NCI-H2029 treated with DMSO at 0.1 percent for 48 hours (cell line): Measurements from ENCODE around the gene AMOTL2.

Experiments used
- DNase-seq: peaks from one replicate; lab custom pipeline; 2025; lab: John Stamatoyannopoulos, UW

AMOTL2 gene

GRCh38 chr3:134333522-134334181 is 40.6 kb downstream of the AMOTL2 start:
- no peak for DNase-seq

- no peak for DNase-seq
Observed at GRCh38 chr3:134332344-134332743, 41.9 kb downstream of the AMOTL2 start.

GRCh38 chr3:134331811-134332199 is 42.4 kb downstream of the AMOTL2 start:
- DNase-seq, result no peak

GRCh38 chr3:134330883-134331810 is 43.1 kb downstream of the AMOTL2 start:
- DNase-seq, result no peak

- DNase-seq, result no peak
Observed at GRCh38 chr3:134328846-134329245, 45.4 kb downstream of the AMOTL2 start.

- DNase-seq, result no peak
Observed at GRCh38 chr3:134328147-134328591, 46.1 kb downstream of the AMOTL2 start.

GRCh38 chr3:134327594-134327975 is 46.7 kb downstream of the AMOTL2 start:
- no peak for DNase-seq

GRCh38 chr3:134326760-134327593 is 47.3 kb downstream of the AMOTL2 start:
- DNase-seq, result no peak

- no peak for DNase-seq
Observed at GRCh38 chr3:134326126-134326525, 48.1 kb downstream of the AMOTL2 start.

- DNase-seq, result no peak
Observed at GRCh38 chr3:134325706-134326105, 48.5 kb downstream of the AMOTL2 start.

GRCh38 chr3:134325061-134325705 is 49.1 kb downstream of the AMOTL2 start:
- DNase-seq, result no peak

GRCh38 chr3:134323966-134324962 is 50.0 kb downstream of the AMOTL2 start:
- DNase-seq, result no peak

GRCh38 chr3:134322286-134322685 is 52.0 kb downstream of the AMOTL2 start:
- DNase-seq, result no peak

GRCh38 chr3:134320749-134321148 is 53.5 kb downstream of the AMOTL2 start:
- no peak for DNase-seq

- DNase-seq, result no peak
Observed at GRCh38 chr3:134319931-134320330, 54.3 kb downstream of the AMOTL2 start.

GRCh38 chr3:134318166-134318565 is 56.1 kb downstream of the AMOTL2 start:
- DNase-seq, result no peak

GRCh38 chr3:134317106-134317947 is 56.9 kb downstream of the AMOTL2 start:
- no peak for DNase-seq

GRCh38 chr3:134315286-134316106 is 58.8 kb downstream of the AMOTL2 start:
- DNase-seq, result no peak
